Endodermal cell (in vitro differentiated cells): ENCODE measurements around the gene ATP10A. TPM values are rescaled to one million over a fixed set of nuclear protein-coding genes. Genes with fewer than 3 reads are reported as not detected.

Source experiments
- DNase-seq: peaks from one replicate; pipeline ENCODE4 v3.0.0-alpha.2; 2017
- H3K27ac ChIP-seq: 2 replicates; pipeline ENCODE4 v1.5.1; 2013; ENCODE audit warnings: mild to moderate bottlenecking, low read depth, low read length, moderate library complexity
- H3K27me3 ChIP-seq: 2 replicates; pipeline ENCODE4 v1.6.1; 2013; ENCODE audit warnings: mild to moderate bottlenecking, low read length, moderate library complexity; ENCODE audit not compliant: insufficient read depth, control insufficient read depth, poor library complexity, severe bottlenecking
- H3K36me3 ChIP-seq: 2 replicates; pipeline ENCODE4 v1.7.0; 2013; ENCODE audit warnings: mild to moderate bottlenecking, low read length, moderate library complexity; ENCODE audit not compliant: control insufficient read depth, insufficient read depth
- H3K4me1 ChIP-seq: one replicate; pipeline ENCODE4 v1.7.0; 2013; ENCODE audit warnings: low read length; ENCODE audit not compliant: control insufficient read depth, insufficient read depth
- H3K4me3 ChIP-seq: 2 replicates; pipeline ENCODE4 v1.5.1; 2013; ENCODE audit warnings: mild to moderate bottlenecking, low read length, moderate library complexity
- H3K9ac ChIP-seq: 2 replicates; pipeline ENCODE4 v1.6.1; 2013; ENCODE audit warnings: mild to moderate bottlenecking, low read length, moderate library complexity; ENCODE audit not compliant: poor library complexity, severe bottlenecking; ENCODE audit errors: extremely low read depth
- H3K9me3 ChIP-seq: 2 replicates; pipeline ENCODE4 v1.6.1; 2013; ENCODE audit warnings: mild to moderate bottlenecking, low read length, moderate library complexity; ENCODE audit not compliant: control insufficient read depth
- H3K27ac Mint-ChIP-seq: 2 replicates; pipeline ENCODE4 v1.8.0; 2020; ENCODE audit warnings: mixed read lengths
- H3K27me3 Mint-ChIP-seq: 2 replicates; pipeline ENCODE4 v1.8.0; 2021; ENCODE audit warnings: mild to moderate bottlenecking, mixed read lengths; ENCODE audit not compliant: insufficient read depth
- H3K36me3 Mint-ChIP-seq: 2 replicates; pipeline ENCODE4 v1.8.0; 2020; ENCODE audit warnings: low read depth, mixed read lengths
- H3K4me1 Mint-ChIP-seq: 2 replicates; pipeline ENCODE4 v1.8.0; 2020; ENCODE audit warnings: mixed read lengths
- H3K4me3 Mint-ChIP-seq: 2 replicates; pipeline ENCODE4 v1.8.0; 2020; ENCODE audit warnings: mild to moderate bottlenecking, moderate library complexity, mixed read lengths
- H3K9me3 Mint-ChIP-seq: 2 replicates; pipeline ENCODE4 v1.8.0; 2020; ENCODE audit warnings: mild to moderate bottlenecking, mixed read lengths
- WGBS, 2 experiments: methylation state at CpG; one replicate each; pipeline versions ENCODE4 v1.1.5 to v1.1.7; 2013; ENCODE audit warnings: missing lambda C conversion rate in 2 of 2, mixed read lengths in 1 of 2; ENCODE audit not compliant: insufficient coverage in 1 of 2, insufficient read length in 1 of 2; 5-methylcytosine and 5-hydroxymethylcytosine counted together
- total RNA-seq, 2 donors: library from RNA; stranded (reverse); fragmentation: NEBNext Ultra II Directional in 1 of 2; extraction: Animal tissue kit (Norgen Biotek cat#: 25700) in 1 of 2; gene quantifications; 2 replicates in 1 of 2; 3 replicates in 1 of 2; pipeline ENCODE4 v1.2.1, GENCODE V29; 2021
- TF ChIP-seq, protein P1 (sequence below): fragments of 200-600 bp; sonication (generic); conservative IDR thresholded peaks from 2 replicates; pipeline ENCODE4 v1.5.0; 2021; ENCODE audit warnings: antibody characterized with exemption, mild to moderate bottlenecking

ATP10A gene
- total RNA-seq, 2 donors from 2014 or later: 0.04 to 1.2 TPM

DNA sequence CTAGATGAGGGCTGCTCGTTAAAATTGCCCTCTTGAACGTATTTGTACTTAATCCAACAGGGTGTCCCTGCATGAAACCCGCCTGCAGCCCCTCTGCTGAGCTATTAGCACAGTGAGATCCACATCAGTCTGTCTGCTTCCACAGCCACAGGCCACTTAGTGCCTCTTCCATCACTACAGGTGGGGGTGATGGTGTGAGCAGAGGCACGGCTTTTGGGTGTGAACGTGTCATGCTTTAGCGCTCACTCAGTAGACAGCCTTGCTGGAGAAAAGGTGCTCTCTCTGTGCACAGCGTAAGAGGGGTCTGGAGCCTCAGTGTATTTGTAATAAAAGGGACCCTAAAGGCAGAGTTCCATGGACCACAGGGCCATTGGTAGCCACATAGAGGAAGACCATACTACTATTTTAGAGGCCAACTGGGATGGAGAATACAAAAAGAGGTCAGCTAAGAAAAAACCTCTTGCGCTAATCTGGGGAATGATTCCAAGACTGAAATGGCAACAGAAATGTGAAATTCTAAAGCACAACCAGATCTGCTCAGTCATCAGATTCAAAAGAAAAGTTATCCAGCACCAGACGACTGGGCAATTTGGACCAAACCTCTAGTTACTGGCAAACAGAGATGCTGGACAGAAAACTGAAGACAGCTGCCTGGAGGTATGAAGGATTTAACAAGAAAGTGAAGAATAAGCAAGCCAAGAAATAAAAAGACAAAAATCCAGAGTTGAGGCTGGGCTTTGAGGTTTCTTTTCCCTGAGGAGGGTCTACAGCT is 120.2 kb downstream of the ATP10A start:
- no peak for DNase-seq
- H3K27ac ChIP-seq: peak overlapping the region; percentile 79
- H3K27me3 ChIP-seq: no peaks in the 10 kb centered on the region
- no peak overlapping the region for H3K9ac ChIP-seq
- 86 to 94% methylated on average over 6 to 9 of the region's 9 CpGs for WGBS, 2 experiments
- Mint-ChIP-seq H3K36me3 (no peaks in the 10 kb centered on the region), H3K4me1 (no peaks in the 10 kb centered on the region), H3K4me3 (no peak overlapping the region), H3K27ac (no peak overlapping the region), H3K27me3 (no peaks in the 10 kb centered on the region), H3K9me3 (no peaks in the 10 kb centered on the region)
- H3K4me1 ChIP-seq: no peaks in the 10 kb centered on the region
- H3K36me3 ChIP-seq: no peaks in the 10 kb centered on the region
- TF ChIP-seq, protein P1, sequence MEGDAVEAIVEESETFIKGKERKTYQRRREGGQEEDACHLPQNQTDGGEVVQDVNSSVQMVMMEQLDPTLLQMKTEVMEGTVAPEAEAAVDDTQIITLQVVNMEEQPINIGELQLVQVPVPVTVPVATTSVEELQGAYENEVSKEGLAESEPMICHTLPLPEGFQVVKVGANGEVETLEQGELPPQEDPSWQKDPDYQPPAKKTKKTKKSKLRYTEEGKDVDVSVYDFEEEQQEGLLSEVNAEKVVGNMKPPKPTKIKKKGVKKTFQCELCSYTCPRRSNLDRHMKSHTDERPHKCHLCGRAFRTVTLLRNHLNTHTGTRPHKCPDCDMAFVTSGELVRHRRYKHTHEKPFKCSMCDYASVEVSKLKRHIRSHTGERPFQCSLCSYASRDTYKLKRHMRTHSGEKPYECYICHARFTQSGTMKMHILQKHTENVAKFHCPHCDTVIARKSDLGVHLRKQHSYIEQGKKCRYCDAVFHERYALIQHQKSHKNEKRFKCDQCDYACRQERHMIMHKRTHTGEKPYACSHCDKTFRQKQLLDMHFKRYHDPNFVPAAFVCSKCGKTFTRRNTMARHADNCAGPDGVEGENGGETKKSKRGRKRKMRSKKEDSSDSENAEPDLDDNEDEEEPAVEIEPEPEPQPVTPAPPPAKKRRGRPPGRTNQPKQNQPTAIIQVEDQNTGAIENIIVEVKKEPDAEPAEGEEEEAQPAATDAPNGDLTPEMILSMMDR: no peak
- no peak overlapping the region for H3K4me3 ChIP-seq
- no peaks in the 10 kb centered on the region for H3K9me3 ChIP-seq

DNA sequence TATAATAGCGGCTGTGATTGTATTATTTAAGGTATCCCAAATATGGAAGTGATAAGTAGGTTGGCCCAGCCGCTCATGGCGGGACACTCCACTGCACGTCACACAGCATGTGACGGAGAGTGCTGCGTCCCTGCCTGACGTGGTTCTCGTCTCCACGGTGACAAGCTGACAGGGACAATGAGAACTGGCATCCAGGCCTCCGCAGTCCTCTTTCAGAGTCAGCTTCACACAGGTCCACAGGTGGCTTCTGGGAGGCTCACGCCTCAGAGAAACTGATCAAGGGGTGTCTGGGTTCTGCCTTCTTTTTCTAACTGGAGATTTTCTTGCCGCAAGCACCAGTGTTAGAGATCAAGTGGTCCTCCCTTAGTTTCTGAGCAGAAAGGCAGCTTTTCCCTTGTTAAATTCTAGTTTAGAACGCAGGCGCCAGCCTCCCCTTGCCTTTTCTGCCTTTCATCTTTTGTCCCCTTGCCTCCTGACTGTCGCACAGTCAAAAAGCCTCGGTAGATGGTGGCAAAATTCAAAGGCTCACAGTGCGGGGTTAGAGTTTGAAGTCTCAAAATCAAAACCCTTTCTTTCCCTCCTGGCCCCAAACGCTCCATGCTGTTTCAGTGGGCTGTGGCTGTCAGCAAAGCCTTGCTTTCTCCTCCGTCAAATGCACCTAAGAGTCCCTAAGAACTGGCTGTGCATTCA is 120.9 kb downstream of the ATP10A start:
- Mint-ChIP-seq H3K36me3 (no peaks in the 10 kb centered on the region), H3K4me1 (no peaks in the 10 kb centered on the region), H3K4me3 (no peak overlapping the region), H3K27ac (no peak overlapping the region), H3K9me3 (no peaks in the 10 kb centered on the region), H3K27me3 (no peaks in the 10 kb centered on the region)
- Histone ChIP-seq H3K27ac (peak overlapping the region; percentile 79), H3K9me3 (no peaks in the 10 kb centered on the region), H3K4me3 (no peak overlapping the region), H3K9ac (no peak overlapping the region), H3K4me1 (no peaks in the 10 kb centered on the region), H3K36me3 (no peaks in the 10 kb centered on the region), H3K27me3 (no peaks in the 10 kb centered on the region)
- TF ChIP-seq, protein P1: no peak
- no peak for DNase-seq
- WGBS, 2 experiments: 63 to 87% methylated on average over 12 to 19 of the region's 19 CpGs

DNA sequence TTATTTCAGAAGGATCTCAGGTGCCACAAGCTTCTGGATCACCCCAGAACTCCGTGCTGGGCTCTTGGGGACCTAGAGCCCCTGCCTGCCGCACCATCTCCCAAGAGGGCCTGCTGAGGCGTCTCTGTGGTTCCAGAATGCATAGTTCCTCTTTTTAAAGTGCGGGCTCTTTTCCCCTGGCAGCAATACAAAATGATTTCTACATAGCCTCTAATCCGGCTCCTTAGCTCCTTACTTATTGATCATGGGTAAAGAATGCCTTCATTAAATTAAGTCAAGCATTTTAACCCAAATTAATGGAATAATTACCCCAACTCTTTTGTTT is 121.9 kb downstream of the ATP10A start:
- H3K4me1 Mint-ChIP-seq: no peaks in the 10 kb centered on the region
- H3K27ac Mint-ChIP-seq: no peak overlapping the region
- DNase-seq: no peak
- Histone ChIP-seq H3K4me3 (no peak overlapping the region), H3K36me3 (no peaks in the 10 kb centered on the region), H3K9me3 (no peaks in the 10 kb centered on the region), H3K9ac (no peak overlapping the region), H3K4me1 (no peaks in the 10 kb centered on the region), H3K27ac (no peak overlapping the region), H3K27me3 (no peaks in the 10 kb centered on the region)
- H3K9me3 Mint-ChIP-seq: no peaks in the 10 kb centered on the region
- TF ChIP-seq, protein P1: no peak
- H3K4me3 Mint-ChIP-seq: no peak overlapping the region
- H3K36me3 Mint-ChIP-seq: no peaks in the 10 kb centered on the region
- 86 to 96% methylated on average over 3 to 5 of the region's 5 CpGs for WGBS, 2 experiments
- no peaks in the 10 kb centered on the region for H3K27me3 Mint-ChIP-seq
